HepG2 (cell line): ENCODE data around the gene CD86. TPM values are rescaled to one million over a fixed set of nuclear protein-coding genes. Genes with fewer than 3 reads are reported as not detected.

Source experiments
- ATAC-seq: fragments of 200-7000 bp; cut with Tn5 transposase; 3 replicates; pipeline ENCODE4 v1.9.1; 2020; ENCODE audit warnings: mild to moderate bottlenecking, moderate library complexity
- BruUV-seq: library from RNA; stranded (reverse); fragments of 400-500 nt; replicated peaks from 2 replicates; lab custom pipeline; 2021; lab: Mats Ljungman, UMichigan
- CTCF ChIA-PET: fragments of 300-600 bp; formaldehyde crosslinking; extraction: SDS; loops from one replicate; lab custom pipeline; 2021; ENCODE audit warnings: low total read pairs, inconsistent platforms, low intra/inter-chr PET ratio; lab: Yijun Ruan, JAX
- POLR2A ChIA-PET: fragments of 350-600 bp; sonication (Branson Sonifier 250); formaldehyde crosslinking; loops from one replicate; lab custom pipeline; 2020; ENCODE audit warnings: antibody characterized with exemption, inconsistent platforms; lab: Yijun Ruan, JAX
- DNase-seq: peaks from one replicate; pipeline ENCODE4 v3.0.0-alpha.2; 2015; ENCODE audit warnings: low spot score
- FAIRE-seq: peaks from 3 replicates; lab custom pipeline; 2011; peaks lifted over from hg19 to GRCh38; lab: Jason Lieb, UNC
- H2AFZ ChIP-seq: one replicate; pipeline ENCODE4 v1.6.1; 2011; ENCODE audit warnings: low read length, inconsistent platforms
- H3K27ac ChIP-seq: fragments of 300-600 bp; 3 replicates; pipeline ENCODE4 v1.8.0; 2011; ENCODE audit warnings: mixed run types, mild to moderate bottlenecking, mixed read lengths, low read length, inconsistent platforms; ENCODE audit not compliant: insufficient read depth; ENCODE audit errors: extremely low read length
- H3K27me3 ChIP-seq, 2 experiments: fragments of 200-600 bp in 1 of 2; 2 replicates in 1 of 2; 3 replicates in 1 of 2; pipeline versions ENCODE4 v1.6.0 to v1.8.0; 2011; ENCODE audit warnings: low read length in 2 of 2, mild to moderate bottlenecking in 2 of 2, moderate library complexity in 2 of 2, inconsistent platforms in 1 of 2; ENCODE audit not compliant: insufficient read depth in 2 of 2, control insufficient read depth in 1 of 2
- H3K36me3 ChIP-seq, 2 experiments: fragments of 200-600 bp in 1 of 2; replicated peaks in 1 of 2; 2 replicates in 1 of 2; 3 replicates in 1 of 2; pipeline versions ENCODE4 v1.5.1 to v1.8.0; 2011; ENCODE audit warnings: low read length in 2 of 2, inconsistent platforms in 1 of 2; ENCODE audit not compliant: insufficient read depth in 2 of 2, control insufficient read depth in 1 of 2
- H3K4me1 ChIP-seq: 2 replicates; pipeline ENCODE4 v1.5.1; 2012; ENCODE audit warnings: low read length, inconsistent platforms; ENCODE audit not compliant: insufficient read depth
- H3K4me2 ChIP-seq: 2 replicates; pipeline ENCODE4 v1.6.0; 2011; ENCODE audit warnings: low read depth, low read length, inconsistent platforms
- H3K4me3 ChIP-seq, 3 experiments: fragments of 200-600 bp in 1 of 3; sonication (generic), shearing (Covaris generic) in 1 of 3; replicated peaks in 1 of 3; 2 replicates each; pipeline ENCODE4 v1.5.1; 2011 to 2016; ENCODE audit warnings: low read length in 3 of 3, inconsistent platforms in 2 of 3, low read depth in 2 of 3, mild to moderate bottlenecking in 2 of 3, control low read depth in 1 of 3, mixed read lengths in 1 of 3; ENCODE audit not compliant: insufficient read depth in 1 of 3
- H3K79me2 ChIP-seq: one replicate; pipeline ENCODE4 v1.6.1; 2011; ENCODE audit warnings: low read length, inconsistent platforms; ENCODE audit not compliant: insufficient read depth
- H3K9ac ChIP-seq: 2 replicates; pipeline ENCODE4 v1.6.0; 2011; ENCODE audit warnings: mild to moderate bottlenecking, low read depth, low read length, inconsistent platforms; ENCODE audit not compliant: insufficient read depth
- H3K9me3 ChIP-seq: 2 replicates; pipeline ENCODE4 v1.5.1; 2012; ENCODE audit warnings: mild to moderate bottlenecking, low read length
- H4K20me1 ChIP-seq: 2 replicates; pipeline ENCODE4 v1.6.0; 2011; ENCODE audit warnings: inconsistent platforms, mild to moderate bottlenecking, low read length, moderate library complexity; ENCODE audit not compliant: insufficient read depth
- ATF4 ChIP-seq, 2 experiments: fragments of 450-650 bp in 1 of 2; sonication (generic) in 1 of 2; formaldehyde crosslinking; IDR thresholded peaks; 2 replicates each; pipeline versions ENCODE4 v1.5.0 to v1.8.0; 2020 to 2022; ENCODE audit warnings: mild to moderate bottlenecking in 1 of 2, missing genetic modification reagents in 1 of 2
- BRCA1 ChIP-seq: sonication (generic); formaldehyde crosslinking; IDR thresholded peaks from 2 replicates; pipeline ENCODE4 v1.4.0; 2020; ENCODE audit warnings: missing genetic modification reagents
- DR1 ChIP-seq: sonication (generic); formaldehyde crosslinking; IDR thresholded peaks from 2 replicates; pipeline ENCODE4 v1.8.0; 2021; ENCODE audit warnings: mild to moderate bottlenecking, missing genetic modification reagents, inconsistent platforms
- GATAD2A ChIP-seq: IDR thresholded peaks from 2 replicates; pipeline ENCODE4 v1.6.1; 2016
- HMGA1 ChIP-seq: sonication (generic); formaldehyde crosslinking; conservative IDR thresholded peaks from 2 replicates; pipeline ENCODE4 v1.4.0; 2020; ENCODE audit warnings: missing genetic modification reagents
- KLF6 ChIP-seq: IDR thresholded peaks from 2 replicates; pipeline ENCODE4 v1.8.0; 2016; ENCODE audit warnings: missing biosample characterization, missing genetic modification reagents
- KMT2B ChIP-seq: IDR thresholded peaks from 2 replicates; pipeline ENCODE4 v1.6.1; 2016; ENCODE audit warnings: missing genetic modification reagents, missing compliant biosample characterization
- MEIS1 ChIP-seq: sonication (generic); formaldehyde crosslinking; IDR thresholded peaks from 2 replicates; pipeline ENCODE4 v1.9.0; 2021; ENCODE audit warnings: mild to moderate bottlenecking, missing genetic modification reagents, moderate library complexity, borderline replicate concordance
- PAXIP1 ChIP-seq: sonication (generic); formaldehyde crosslinking; conservative IDR thresholded peaks from 2 replicates; pipeline ENCODE4 v1.4.0; 2020; ENCODE audit warnings: mild to moderate bottlenecking, missing genetic modification reagents, moderate library complexity
- RCOR2 ChIP-seq: IDR thresholded peaks from 2 replicates; pipeline ENCODE4 v1.6.1; 2016; ENCODE audit warnings: missing biosample characterization, missing genetic modification reagents
- SIN3A ChIP-seq: IDR thresholded peaks from 2 replicates; pipeline ENCODE4 v1.6.1; 2011; ENCODE audit warnings: low read depth, mild to moderate bottlenecking, control low read depth, low read length, borderline replicate concordance
- STAT5B ChIP-seq: sonication (generic); formaldehyde crosslinking; IDR thresholded peaks from 2 replicates; pipeline ENCODE4 v1.4.0; 2020; ENCODE audit warnings: missing genetic modification reagents
- ZNF180 ChIP-seq: sonication (generic); formaldehyde crosslinking; IDR thresholded peaks from 2 replicates; pipeline ENCODE4 v1.4.0; 2020; ENCODE audit warnings: low read depth, missing genetic modification reagents, borderline replicate concordance
- ZNF441 ChIP-seq: sonication (generic); formaldehyde crosslinking; IDR thresholded peaks from 2 replicates; pipeline ENCODE4 v1.7.0; 2021; ENCODE audit warnings: missing genetic modification reagents, borderline replicate concordance
- ZNF709 ChIP-seq: sonication (generic); formaldehyde crosslinking; IDR thresholded peaks from 2 replicates; pipeline ENCODE4 v1.5.0; 2020; ENCODE audit warnings: mild to moderate bottlenecking, missing genetic modification reagents
- WGBS: methylation state at CpG from one replicate; pipeline ENCODE4 v1.1.6; 2017; ENCODE audit warnings: low lambda C conversion rate; 5-methylcytosine and 5-hydroxymethylcytosine counted together
- in situ Hi-C: cut with HindIII; loops from 2 replicates; pipeline ENCODE4 v1.10.0; 2017; ENCODE audit warnings: low pct_unique_long_range_greater_than_20kb; ENCODE audit not compliant: extremely low pct_ligation_motif_present
- intact Hi-C: fragments of 100-400 bp; cut with micrococcal nuclease; formaldehyde crosslinking; loops from one replicate; pipeline ENCODE4 v1.10.0; 2022; ENCODE audit not compliant: unreplicated experiment
- polyA plus RNA-seq, 8 experiments: library from polyadenylated mRNA; depleted of rRNA in 3 of 8; stranded (reverse) in 7 of 8; unstranded in 1 of 8; fragments of >200 nt; fragmentation: Illumina TruSeq in 4 of 8; extraction: Trizol in 4 of 8; gene quantifications; 2 replicates each; pipeline versions ENCODE4 v1.2.1 to v1.2.3, GENCODE V29; 2011 to 2016; ENCODE audit warnings: low read depth in 4 of 8, missing spikeins in 1 of 8, mixed read lengths in 1 of 8; ENCODE audit not compliant: insufficient read depth in 1 of 8
- total RNA-seq, 5 experiments: library from RNA; depleted of rRNA; stranded (reverse); fragments of >200 nt; fragmentation: Illumina TruSeq; extraction: Trizol; gene quantifications; 2 replicates each; pipeline ENCODE4 v1.2.3, GENCODE V29; 2016; ENCODE audit warnings: low read depth in 1 of 5
- TF ChIP-seq, protein P1 (sequence below): sonication (generic); formaldehyde crosslinking; IDR thresholded peaks from 2 replicates; pipeline ENCODE4 v1.8.0; 2022; ENCODE audit warnings: mild to moderate bottlenecking, missing genetic modification reagents, moderate library complexity

Gene CD86
- total and polyA plus RNA-seq, 2 of the 13 experiments (the other 11 are each of a cell fraction or from before 2014, with no cell fraction given): not detected

DNA sequence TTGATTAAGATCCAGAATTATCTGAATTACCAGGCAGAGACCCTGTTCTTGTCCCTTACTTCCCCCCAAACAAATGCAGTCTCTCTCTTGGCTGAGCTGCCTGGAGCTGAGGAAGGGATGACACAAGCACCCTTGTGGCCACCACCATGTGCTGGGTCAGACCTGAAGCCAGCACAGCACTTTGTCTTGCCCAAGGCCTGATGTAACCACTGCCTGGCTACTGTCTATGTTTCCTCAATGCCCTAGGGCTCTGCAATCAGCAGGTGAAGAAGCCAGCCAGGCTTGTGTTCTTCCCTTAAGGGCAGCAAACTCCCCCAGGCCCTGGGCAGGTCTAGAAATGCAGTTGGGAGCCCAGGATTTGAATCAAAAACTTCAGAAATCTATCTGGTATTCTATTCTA lies 112.5 kb downstream of the CD86 start (continued):
- TF ChIP-seq PAXIP1 (no peak), HMGA1 (CRISPR knock-in tag) (no peak), ZNF709 (CRISPR knock-in tag) (no peak), STAT5B (CRISPR knock-in tag) (no peak), MEIS1 (no peak)
- TF ChIP-seq, all 625 proteins: peak for 0

- Histone ChIP-seq H3K9ac (no peak overlapping the region), H3K9me3 (no peaks in the 10 kb centered on the region), H3K79me2 (no peaks in the 10 kb centered on the region), H4K20me1 (no peaks in the 10 kb centered on the region), H3K27me3 (no peaks in the 10 kb centered on the region), H3K4me3 (no peak overlapping the region), H2AFZ (no peak overlapping the region), H3K27ac (no peak overlapping the region), H3K36me3 (no peaks in the 10 kb centered on the region), H3K4me1 (no peaks in the 10 kb centered on the region), H3K4me2 (no peak overlapping the region)
- intact Hi-C loops: no loop called here
- ChIA-PET POLR2A (no interaction called here), CTCF (no interaction called here)
- FAIRE-seq: no peak
- no TSS peak for BruUV-seq
- no peak for ATAC-seq
- in situ Hi-C loops: no loop called here
- WGBS: 10% methylated on average over 3 of the region's 3 CpGs
- DNase-seq: no peak
- TF ChIP-seq ZNF441 (no peak), GATAD2A (CRISPR knock-in tag) (no peak), RCOR2 (CRISPR knock-in tag) (no peak), DR1 (CRISPR knock-in tag) (no peak), ZNF180 (CRISPR knock-in tag) (no peak), BRCA1 (CRISPR knock-in tag) (no peak), SIN3A (no peak), ATF4 (CRISPR knock-in tag; IDR thresholded peaks at IDR 0.05) (no peak), KMT2B (CRISPR knock-in tag) (no peak), KLF6 (CRISPR knock-in tag) (no peak)
- TF ChIP-seq, protein P1, sequence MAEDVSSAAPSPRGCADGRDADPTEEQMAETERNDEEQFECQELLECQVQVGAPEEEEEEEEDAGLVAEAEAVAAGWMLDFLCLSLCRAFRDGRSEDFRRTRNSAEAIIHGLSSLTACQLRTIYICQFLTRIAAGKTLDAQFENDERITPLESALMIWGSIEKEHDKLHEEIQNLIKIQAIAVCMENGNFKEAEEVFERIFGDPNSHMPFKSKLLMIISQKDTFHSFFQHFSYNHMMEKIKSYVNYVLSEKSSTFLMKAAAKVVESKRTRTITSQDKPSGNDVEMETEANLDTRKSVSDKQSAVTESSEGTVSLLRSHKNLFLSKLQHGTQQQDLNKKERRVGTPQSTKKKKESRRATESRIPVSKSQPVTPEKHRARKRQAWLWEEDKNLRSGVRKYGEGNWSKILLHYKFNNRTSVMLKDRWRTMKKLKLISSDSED (CRISPR knock-in tag): no peak
Observed at GRCh38 chr3:122168044-122168443, 112.9 kb downstream of the CD86 start.
